ENCODE data around the gene PDE7B.

- TF ChIP-seq POLR2A (IDR thresholded peaks at IDR 0.05; ENCODE audit: low read depth) (no peak), CTCF (IDR thresholded peaks at IDR 0.05) (no peak), POLR2AphosphoS5 (IDR thresholded peaks at IDR 0.05) (no peak), EP300 (IDR thresholded peaks at IDR 0.05) (no peak)
These were observed 92.6 kb downstream of the PDE7B start for GRCh38 chr6:135944120-135944519.
